Testis (tissue), 2 donors: ENCODE data around the gene COL23A1.

Experiments used
- POLR2A ChIP-seq: fragments of 450-650 bp; IDR thresholded peaks from one replicate; pipeline ENCODE4 v1.6.1; 2017; ENCODE audit warnings: antibody characterized with exemption, mild to moderate bottlenecking, moderate library complexity
- TF ChIP-seq, protein P1 (sequence below), 3 experiments: fragments of 450-650 bp in 2 of 3; fragments of 200-600 bp in 1 of 3; sonication (generic) in 1 of 3; IDR thresholded peaks; one replicate each; pipeline ENCODE4 v1.5.1; 2016 to 2019; ENCODE audit warnings: antibody characterized with exemption in 3 of 3, mild to moderate bottlenecking in 2 of 3, moderate library complexity in 1 of 3

DNA sequence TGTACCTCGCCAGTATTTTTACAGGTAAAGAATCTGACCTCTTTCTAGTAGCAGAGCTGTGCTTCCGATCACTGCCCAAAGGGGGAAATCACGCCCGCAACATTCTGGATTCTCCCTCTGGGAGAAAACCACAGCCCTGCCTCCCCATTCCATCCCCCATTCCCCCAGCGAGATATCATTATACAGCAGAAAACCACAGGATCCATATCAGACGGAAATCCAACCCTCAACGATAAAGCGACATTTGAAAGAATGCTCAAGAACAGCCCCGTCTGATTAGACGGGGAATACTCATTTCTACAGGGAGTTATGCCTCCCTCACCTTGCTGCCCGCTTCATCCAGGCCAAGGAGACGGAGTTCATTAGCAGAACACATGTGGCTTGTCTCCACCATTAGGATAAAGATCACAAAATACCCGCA, 172.8 kb downstream of the COL23A1 start:
- no peak for TF ChIP-seq POLR2A
- TF ChIP-seq, protein P1, sequence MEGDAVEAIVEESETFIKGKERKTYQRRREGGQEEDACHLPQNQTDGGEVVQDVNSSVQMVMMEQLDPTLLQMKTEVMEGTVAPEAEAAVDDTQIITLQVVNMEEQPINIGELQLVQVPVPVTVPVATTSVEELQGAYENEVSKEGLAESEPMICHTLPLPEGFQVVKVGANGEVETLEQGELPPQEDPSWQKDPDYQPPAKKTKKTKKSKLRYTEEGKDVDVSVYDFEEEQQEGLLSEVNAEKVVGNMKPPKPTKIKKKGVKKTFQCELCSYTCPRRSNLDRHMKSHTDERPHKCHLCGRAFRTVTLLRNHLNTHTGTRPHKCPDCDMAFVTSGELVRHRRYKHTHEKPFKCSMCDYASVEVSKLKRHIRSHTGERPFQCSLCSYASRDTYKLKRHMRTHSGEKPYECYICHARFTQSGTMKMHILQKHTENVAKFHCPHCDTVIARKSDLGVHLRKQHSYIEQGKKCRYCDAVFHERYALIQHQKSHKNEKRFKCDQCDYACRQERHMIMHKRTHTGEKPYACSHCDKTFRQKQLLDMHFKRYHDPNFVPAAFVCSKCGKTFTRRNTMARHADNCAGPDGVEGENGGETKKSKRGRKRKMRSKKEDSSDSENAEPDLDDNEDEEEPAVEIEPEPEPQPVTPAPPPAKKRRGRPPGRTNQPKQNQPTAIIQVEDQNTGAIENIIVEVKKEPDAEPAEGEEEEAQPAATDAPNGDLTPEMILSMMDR (IDR thresholded peaks at IDR 0.05) = no peak
